IMR-90 (cell line): Measurements from ENCODE around the gene NEK5. TPM values are rescaled to one million over a fixed set of nuclear protein-coding genes. Genes with fewer than 3 reads are reported as not detected.
A peak's percentile ranks its signal among the peaks of the same experiment; 100 is the strongest.
"Not testable (repeated sequence)": the region's sequence is repeated elsewhere in the genome, so short reads cannot be mapped to it uniquely, and the experiment has no call there.

Experiments used
- ATAC-seq: fragments of 200-7000 bp; cut with Tn5 transposase; 2 replicates; pipeline ENCODE4 v1.9.1; 2020; ENCODE audit warnings: low read depth, mild to moderate bottlenecking, moderate library complexity
- BruUV-seq: library from RNA; stranded (reverse); fragments of 400-500 nt; replicated peaks from 2 replicates; lab custom pipeline; 2021; lab: Mats Ljungman, UMichigan
- CTCF ChIA-PET: fragments of 300-600 bp; formaldehyde crosslinking; extraction: SDS; loops from one replicate; lab custom pipeline; 2021; ENCODE audit warnings: antibody characterized with exemption; lab: Yijun Ruan, JAX
- POLR2A ChIA-PET: fragments of 300-600 bp; sonication (Branson Sonifier 250); formaldehyde crosslinking; loops from one replicate; lab custom pipeline; 2022; ENCODE audit warnings: antibody characterized with exemption; ENCODE audit not compliant: unreplicated experiment; lab: Charles Lee
- DNase-seq: peaks from one replicate; pipeline ENCODE4 v3.0.0; 2013
- H2AFZ ChIP-seq: replicated peaks from 2 replicates; pipeline ENCODE3; 2013; ENCODE audit warnings: low read length, mild to moderate bottlenecking; ENCODE audit not compliant: poor library complexity
- H2AK5ac ChIP-seq: 2 replicates; pipeline ENCODE4 v1.6.1; 2013; ENCODE audit warnings: low read depth, low read length, inconsistent platforms
- H2AK9ac ChIP-seq: replicated peaks from 2 replicates; pipeline ENCODE3; 2013; ENCODE audit warnings: mild to moderate bottlenecking, low read depth, low read length, moderate library complexity; ENCODE audit not compliant: poor library complexity
- H2BK120ac ChIP-seq: 2 replicates; pipeline ENCODE4 v1.6.1; 2013; ENCODE audit warnings: low read depth, low read length, inconsistent platforms
- H2BK15ac ChIP-seq: 3 replicates; pipeline ENCODE4 v1.6.1; 2013; ENCODE audit warnings: low read depth, low read length, inconsistent platforms
- H2BK20ac ChIP-seq: 2 replicates; pipeline ENCODE4 v1.6.1; 2013; ENCODE audit warnings: low read depth, mild to moderate bottlenecking, inconsistent platforms, low read length, moderate library complexity
- H2BK5ac ChIP-seq: 2 replicates; pipeline ENCODE4 v1.6.1; 2013; ENCODE audit warnings: mild to moderate bottlenecking, low read depth, low read length, inconsistent platforms; ENCODE audit not compliant: poor library complexity, severe bottlenecking
- H3K14ac ChIP-seq: replicated peaks from 2 replicates; pipeline ENCODE4 v1.6.1; 2013; ENCODE audit warnings: low read depth, low read length, inconsistent platforms
- H3K18ac ChIP-seq: 2 replicates; pipeline ENCODE4 v1.6.1; 2013; ENCODE audit warnings: low read depth, low read length, control low read depth
- H3K23ac ChIP-seq: 2 replicates; pipeline ENCODE4 v1.6.1; 2013; ENCODE audit warnings: low read depth, low read length, inconsistent platforms
- H3K27ac ChIP-seq: 2 replicates; pipeline ENCODE4 v1.5.1; 2013; ENCODE audit warnings: mild to moderate bottlenecking, control low read depth, low read length; ENCODE audit not compliant: insufficient read depth
- H3K27me3 ChIP-seq: 2 replicates; pipeline ENCODE4 v1.6.1; 2013; ENCODE audit warnings: low read length; ENCODE audit not compliant: control insufficient read depth, insufficient read depth
- H3K36me3 ChIP-seq: 2 replicates; pipeline ENCODE4 v1.6.1; 2013; ENCODE audit warnings: low read length, mixed read lengths; ENCODE audit not compliant: control insufficient read depth, insufficient read depth
- H3K4ac ChIP-seq: 2 replicates; pipeline ENCODE4 v1.6.1; 2013; ENCODE audit warnings: low read depth, low read length, inconsistent platforms
- H3K4me1 ChIP-seq: 2 replicates; pipeline ENCODE4 v1.6.1; 2013; ENCODE audit warnings: low read length, mixed read lengths; ENCODE audit not compliant: control insufficient read depth, insufficient read depth
- H3K4me2 ChIP-seq: 2 replicates; pipeline ENCODE4 v1.6.1; 2013; ENCODE audit warnings: low read depth, mild to moderate bottlenecking, control low read depth, low read length, moderate library complexity
- H3K4me3 ChIP-seq: 2 replicates; pipeline ENCODE4 v1.5.1; 2013; ENCODE audit warnings: low read depth, mild to moderate bottlenecking, control low read depth, low read length, moderate library complexity; ENCODE audit not compliant: insufficient read depth
- H3K56ac ChIP-seq: 2 replicates; pipeline ENCODE4 v1.6.1; 2013; ENCODE audit warnings: low read length, inconsistent platforms; ENCODE audit not compliant: insufficient read depth; ENCODE audit errors: extremely low read depth
- H3K79me1 ChIP-seq, 2 experiments: 2 replicates each; pipeline ENCODE4 v1.6.1; 2013; ENCODE audit warnings: low read length in 2 of 2, inconsistent platforms in 1 of 2, low read depth in 1 of 2
- H3K9ac ChIP-seq: 2 replicates; pipeline ENCODE4 v1.6.1; 2013; ENCODE audit warnings: low read depth, low read length, control low read depth
- H3K9me1 ChIP-seq: 2 replicates; pipeline ENCODE4 v1.6.1; 2013; ENCODE audit warnings: low read length, inconsistent platforms; ENCODE audit not compliant: insufficient read depth
- H3K9me3 ChIP-seq: 2 replicates; pipeline ENCODE4 v1.6.1; 2013; ENCODE audit warnings: low read length; ENCODE audit not compliant: control insufficient read depth, insufficient read depth
- H4K20me1 ChIP-seq: 2 replicates; pipeline ENCODE4 v1.6.1; 2013; ENCODE audit warnings: low read length, inconsistent platforms; ENCODE audit not compliant: insufficient read depth
- H4K5ac ChIP-seq: 2 replicates; pipeline ENCODE4 v1.6.1; 2013; ENCODE audit warnings: mild to moderate bottlenecking, low read depth, low read length, control low read depth
- H4K8ac ChIP-seq, 2 experiments: 2 replicates each; pipeline ENCODE4 v1.6.1; 2013; ENCODE audit warnings: low read depth in 2 of 2, low read length in 2 of 2, control low read depth in 1 of 2, inconsistent platforms in 1 of 2
- H4K91ac ChIP-seq: 2 replicates; pipeline ENCODE4 v1.6.1; 2013; ENCODE audit warnings: low read depth, low read length, inconsistent platforms; ENCODE audit not compliant: insufficient read depth
- ELK1 ChIP-seq: fragments of 150-350 bp; IDR thresholded peaks from 2 replicates; pipeline ENCODE4 v1.6.1; 2016; ENCODE audit warnings: low read depth, mild to moderate bottlenecking, low read length, moderate library complexity, borderline replicate concordance
- MXI1 ChIP-seq: IDR thresholded peaks from 2 replicates; pipeline ENCODE4 v1.6.1; 2012; ENCODE audit warnings: low read depth, mild to moderate bottlenecking, low read length, moderate library complexity, borderline replicate concordance
- NFE2L2 ChIP-seq: fragments of 150-350 bp; IDR thresholded peaks from 2 replicates; pipeline ENCODE4 v1.6.1; 2016; ENCODE audit warnings: low read depth, mild to moderate bottlenecking, low read length
- POLR2A ChIP-seq: IDR thresholded peaks from 2 replicates; pipeline ENCODE4 v1.6.1; 2012; ENCODE audit warnings: mild to moderate bottlenecking, low read depth, low read length
- USF2 ChIP-seq: fragments of 150-350 bp; IDR thresholded peaks from 2 replicates; pipeline ENCODE4 v1.6.1; 2017; ENCODE audit warnings: mild to moderate bottlenecking, antibody characterized with exemption, low read length, low read depth
- WGBS, 2 experiments: methylation state at CpG; one replicate each; pipeline versions ENCODE4 v1.1.5 to v1.1.7; 2013; ENCODE audit warnings: missing lambda C conversion rate in 2 of 2; ENCODE audit not compliant: insufficient read length in 1 of 2; ENCODE audit errors: extremely low coverage in 2 of 2; 5-methylcytosine and 5-hydroxymethylcytosine counted together
- dilution Hi-C: fragments of 300-500 bp; cut with HindIII; formaldehyde crosslinking; loops from one replicate; pipeline ENCODE4 v1.14.3; 2018; ENCODE audit warnings: low sequenced_read_pairs; ENCODE audit not compliant: unreplicated experiment
- in situ Hi-C: fragments of 300-500 bp; cut with MboI; formaldehyde crosslinking; loops from 3 replicates; pipeline ENCODE4 v1.14.3; 2019; ENCODE audit warnings: low sequenced_read_pairs, inconsistent platforms, mixed read lengths
- intact Hi-C: fragments of 100-400 bp; cut with micrococcal nuclease; formaldehyde crosslinking; loops from 2 replicates; pipeline ENCODE4 v1.10.0; 2022
- polyA plus RNA-seq, 3 experiments: library from polyadenylated mRNA; depleted of rRNA; stranded (reverse); fragments of >200 nt; gene quantifications; 2 replicates each; pipeline ENCODE4 v1.2.3, GENCODE V29; 2012; ENCODE audit warnings: low replicate concordance in 1 of 3
- total RNA-seq: library from RNA; depleted of rRNA; stranded (reverse); fragments of >200 nt; gene quantifications from 2 replicates; pipeline ENCODE4 v1.2.3, GENCODE V29; 2012

Gene NEK5
- total and polyA plus RNA-seq, 2 of the 4 experiments (the other 2 are of a cell fraction) = not detected

- no peak overlapping the region for H2AK5ac ChIP-seq
- no peak overlapping the region for H4K5ac ChIP-seq
- no peak overlapping the region for H3K4me2 ChIP-seq
- no CpG with 5 or more reads among the region's 2 CpGs for WGBS, 2 experiments
- no peak overlapping the region for H2AK9ac ChIP-seq
- POLR2A ChIA-PET = no interaction called here
- intact Hi-C loops = no loop called here
- peak; percentile 86 for DNase-seq
- H3K27ac ChIP-seq = no peak overlapping the region
- no peaks in the 10 kb centered on the region for H4K20me1 ChIP-seq
- no peaks in the 10 kb centered on the region for H3K36me3 ChIP-seq
- H3K79me1 ChIP-seq = no peaks in the 10 kb centered on the region
- no peak overlapping the region for H2AFZ ChIP-seq
- dilution Hi-C loops = no loop called here
- H3K27me3 ChIP-seq = peaks cover 3% of the 10 kb centered on the region
- H2BK20ac ChIP-seq = no peak overlapping the region
- no peak overlapping the region for H2BK15ac ChIP-seq
- peak; percentile 91 for ATAC-seq
- CTCF ChIA-PET = interaction anchor here (1.4 kb wide), 1 partner anchor 57 kb away, joined by 3 read pairs; no protein-coding TSS in a partner anchor
- H3K23ac ChIP-seq = no peak overlapping the region
- H3K9me1 ChIP-seq = no peaks in the 10 kb centered on the region
- H4K8ac ChIP-seq = no peak overlapping the region
- no peak overlapping the region for H3K56ac ChIP-seq
- H3K4me1 ChIP-seq = no peaks in the 10 kb centered on the region
- H3K18ac ChIP-seq = no peak overlapping the region
- H2BK120ac ChIP-seq = no peak overlapping the region
- no peak overlapping the region for H3K14ac ChIP-seq
- no peak overlapping the region for H3K9ac ChIP-seq
- H3K4me3 ChIP-seq = no peak overlapping the region
- no peaks in the 10 kb centered on the region for H3K9me3 ChIP-seq
- no peak overlapping the region for H2BK5ac ChIP-seq
- H3K4ac ChIP-seq = no peak overlapping the region
- H4K91ac ChIP-seq = no peak overlapping the region
- TF ChIP-seq NFE2L2 (no peak), MXI1 (0 out of 2 replicates have a peak, but pooled peaks have one; percentile 39), POLR2A (no peak), ELK1 (no peak), USF2 (no peak)
- in situ Hi-C loops = no loop called here
- no TSS peak for BruUV-seq
These were observed 43.5 kb downstream of the NEK5 start for GRCh38 chr13:52085421-52085820.

- H4K8ac ChIP-seq, H3K36me3 ChIP-seq, H2AK9ac ChIP-seq, DNase-seq, H2AK5ac ChIP-seq, H4K91ac ChIP-seq, H2BK20ac ChIP-seq, intact Hi-C loops, H3K9me3 ChIP-seq, H2BK120ac ChIP-seq, POLR2A ChIA-PET, H3K23ac ChIP-seq, H2BK15ac ChIP-seq, H4K5ac ChIP-seq, in situ Hi-C loops, H3K4ac ChIP-seq, BruUV-seq, H3K18ac ChIP-seq, H3K4me3 ChIP-seq, H3K14ac ChIP-seq, H3K9me1 ChIP-seq, ATAC-seq, H4K20me1 ChIP-seq, H3K4me1 ChIP-seq, H3K4me2 ChIP-seq, dilution Hi-C loops, H2AFZ ChIP-seq, H2BK5ac ChIP-seq, H3K79me1 ChIP-seq, H3K27me3 ChIP-seq, H3K9ac ChIP-seq, H3K56ac ChIP-seq, H3K27ac ChIP-seq: not testable (repeated sequence)
- CTCF ChIA-PET = interaction anchor here (1.4 kb wide), 1 partner anchor 57 kb away, joined by 3 read pairs; no protein-coding TSS in a partner anchor
- WGBS, 2 experiments = no CpG with 5 or more reads among the region's 3 CpGs
These were observed 43.9 kb downstream of the NEK5 start for GRCh38 chr13:52084981-52085380.
